MM.1S (cell line): ENCODE data around the gene ZCCHC7.
"Not testable (repeated sequence)": the region's sequence is repeated elsewhere in the genome, so short reads cannot be mapped to it uniquely, and the experiment has no call there.

Source experiments
- DNase-seq: peaks from one replicate; pipeline ENCODE4 v3.0.0-alpha.2; 2015
- H2AFZ ChIP-seq: fragments of 300-600 bp; sonication (generic); 2 replicates; pipeline ENCODE4 v1.6.0; 2016; ENCODE audit warnings: antibody characterized with exemption, low read length
- H3F3A ChIP-seq: fragments of 300-600 bp; sonication (generic); 2 replicates; pipeline ENCODE4 v1.6.1; 2016; ENCODE audit warnings: mild to moderate bottlenecking, antibody characterized with exemption, low read length, moderate library complexity, mixed read lengths; ENCODE audit not compliant: insufficient read depth
- H3K27ac ChIP-seq: fragments of 300-600 bp; sonication (generic); 2 replicates; pipeline ENCODE4 v1.5.1; 2016; ENCODE audit warnings: mild to moderate bottlenecking, low read length
- H3K27me3 ChIP-seq: fragments of 300-600 bp; sonication (generic); replicated peaks from 2 replicates; pipeline ENCODE4 v1.6.0; 2016; ENCODE audit warnings: low read length; ENCODE audit not compliant: insufficient read depth
- H3K36me3 ChIP-seq: fragments of 300-600 bp; sonication (generic); replicated peaks from 2 replicates; pipeline ENCODE4 v1.6.1; 2016; ENCODE audit warnings: mild to moderate bottlenecking, low read length, mixed read lengths; ENCODE audit not compliant: insufficient read depth
- H3K4me1 ChIP-seq: fragments of 300-600 bp; sonication (generic); 2 replicates; pipeline ENCODE4 v1.6.1; 2016; ENCODE audit warnings: low read length, mixed read lengths
- H3K4me2 ChIP-seq: fragments of 300-600 bp; sonication (generic); 2 replicates; pipeline ENCODE4 v1.6.0; 2016; ENCODE audit warnings: low read depth, low read length
- H3K4me3 ChIP-seq: fragments of 300-600 bp; sonication (generic); 2 replicates; pipeline ENCODE4 v1.5.1; 2016; ENCODE audit warnings: low read length, mixed read lengths
- H3K79me2 ChIP-seq: fragments of 300-600 bp; sonication (generic); 2 replicates; pipeline ENCODE4 v1.6.1; 2016; ENCODE audit warnings: mixed run types, low read length, mixed read lengths
- H3K9ac ChIP-seq: fragments of 300-600 bp; sonication (generic); 2 replicates; pipeline ENCODE4 v1.6.1; 2016; ENCODE audit warnings: low read length, mixed read lengths
- H3K9me2 ChIP-seq: fragments of 300-600 bp; sonication (generic); replicated peaks from 2 replicates; pipeline ENCODE4 v1.6.1; 2016; ENCODE audit warnings: mild to moderate bottlenecking, low read length, mixed read lengths; ENCODE audit not compliant: insufficient read depth
- H3K9me3 ChIP-seq: fragments of 300-600 bp; sonication (generic); replicated peaks from 2 replicates; pipeline ENCODE4 v1.6.1; 2016; ENCODE audit warnings: mild to moderate bottlenecking, low read length, mixed read lengths; ENCODE audit not compliant: insufficient read depth
- H4K20me1 ChIP-seq: fragments of 300-600 bp; sonication (generic); 2 replicates; pipeline ENCODE4 v1.6.1; 2016; ENCODE audit warnings: mild to moderate bottlenecking, low read length, moderate library complexity, mixed read lengths; ENCODE audit not compliant: insufficient read depth
- EZH2 ChIP-seq: fragments of 300-600 bp; sonication (generic); optimal IDR thresholded peaks from 2 replicates; pipeline ENCODE3; 2017; ENCODE audit warnings: low read depth, mild to moderate bottlenecking, antibody characterized with exemption, low read length, mixed read lengths
- EZH2phosphoT487 ChIP-seq: fragments of 300-600 bp; sonication (generic); IDR thresholded peaks from 2 replicates; pipeline ENCODE4 v1.6.1; 2018; ENCODE audit warnings: antibody characterized with exemption, low read length
- TF ChIP-seq, protein P1 (sequence below): fragments of 300-600 bp; sonication (generic); IDR thresholded peaks from 2 replicates; pipeline ENCODE4 v1.5.1; 2016; ENCODE audit warnings: antibody characterized with exemption, low read length, mixed read lengths

Gene ZCCHC7

DNA sequence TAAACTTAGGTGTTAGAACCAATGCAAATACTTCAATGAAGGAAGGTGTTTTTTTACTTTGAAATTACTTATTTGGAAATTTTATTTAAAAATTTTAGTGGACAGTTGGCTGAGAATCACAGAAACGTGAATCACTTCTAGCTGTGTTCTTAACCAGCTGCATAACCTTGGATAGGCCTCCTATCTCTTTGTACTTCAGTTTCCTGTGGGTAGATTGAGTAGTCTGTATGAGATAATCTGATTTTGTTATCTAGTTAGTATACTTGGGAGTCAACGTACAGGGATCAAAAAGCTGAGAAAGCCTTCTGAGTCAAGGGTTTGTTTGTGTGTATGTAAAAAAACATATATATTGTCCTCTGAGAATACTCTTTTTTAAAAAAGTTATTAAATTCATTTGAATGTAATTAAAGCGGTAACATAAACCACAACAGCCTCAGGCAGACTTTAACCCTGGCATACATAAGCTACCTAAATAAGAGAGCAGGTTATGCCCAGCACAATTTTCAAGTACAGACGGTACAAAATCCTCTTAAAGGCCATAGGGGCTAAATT, 38.1 kb upstream of the ZCCHC7 start:
- no peaks in the 10 kb centered on the region for H3K27me3 ChIP-seq
- no peaks in the 10 kb centered on the region for H3K9me3 ChIP-seq
- peaks cover 9% of the 10 kb centered on the region; the same call in 1 of the 2 replicates for H3K4me1 ChIP-seq
- TF ChIP-seq, protein P1, sequence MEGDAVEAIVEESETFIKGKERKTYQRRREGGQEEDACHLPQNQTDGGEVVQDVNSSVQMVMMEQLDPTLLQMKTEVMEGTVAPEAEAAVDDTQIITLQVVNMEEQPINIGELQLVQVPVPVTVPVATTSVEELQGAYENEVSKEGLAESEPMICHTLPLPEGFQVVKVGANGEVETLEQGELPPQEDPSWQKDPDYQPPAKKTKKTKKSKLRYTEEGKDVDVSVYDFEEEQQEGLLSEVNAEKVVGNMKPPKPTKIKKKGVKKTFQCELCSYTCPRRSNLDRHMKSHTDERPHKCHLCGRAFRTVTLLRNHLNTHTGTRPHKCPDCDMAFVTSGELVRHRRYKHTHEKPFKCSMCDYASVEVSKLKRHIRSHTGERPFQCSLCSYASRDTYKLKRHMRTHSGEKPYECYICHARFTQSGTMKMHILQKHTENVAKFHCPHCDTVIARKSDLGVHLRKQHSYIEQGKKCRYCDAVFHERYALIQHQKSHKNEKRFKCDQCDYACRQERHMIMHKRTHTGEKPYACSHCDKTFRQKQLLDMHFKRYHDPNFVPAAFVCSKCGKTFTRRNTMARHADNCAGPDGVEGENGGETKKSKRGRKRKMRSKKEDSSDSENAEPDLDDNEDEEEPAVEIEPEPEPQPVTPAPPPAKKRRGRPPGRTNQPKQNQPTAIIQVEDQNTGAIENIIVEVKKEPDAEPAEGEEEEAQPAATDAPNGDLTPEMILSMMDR = no peak
- TF ChIP-seq EZH2phosphoT487 (no peak), EZH2 (no peak)
- peaks cover 3% of the 10 kb centered on the region; the same call in 1 of the 2 replicates for H4K20me1 ChIP-seq
- H3K36me3 ChIP-seq = no peaks in the 10 kb centered on the region
- no peak overlapping the region for H3K27ac ChIP-seq
- H3K4me2 ChIP-seq = no peak overlapping the region
- peaks cover 50% of the 10 kb centered on the region for H3K79me2 ChIP-seq
- H3K9me2 ChIP-seq = no peaks in the 10 kb centered on the region
- no peak overlapping the region for H2AFZ ChIP-seq
- H3K4me3 ChIP-seq = no peak overlapping the region
- H3K9ac ChIP-seq = no peak overlapping the region
- DNase-seq = no peak
- no peaks in the 10 kb centered on the region for H3F3A ChIP-seq

DNA sequence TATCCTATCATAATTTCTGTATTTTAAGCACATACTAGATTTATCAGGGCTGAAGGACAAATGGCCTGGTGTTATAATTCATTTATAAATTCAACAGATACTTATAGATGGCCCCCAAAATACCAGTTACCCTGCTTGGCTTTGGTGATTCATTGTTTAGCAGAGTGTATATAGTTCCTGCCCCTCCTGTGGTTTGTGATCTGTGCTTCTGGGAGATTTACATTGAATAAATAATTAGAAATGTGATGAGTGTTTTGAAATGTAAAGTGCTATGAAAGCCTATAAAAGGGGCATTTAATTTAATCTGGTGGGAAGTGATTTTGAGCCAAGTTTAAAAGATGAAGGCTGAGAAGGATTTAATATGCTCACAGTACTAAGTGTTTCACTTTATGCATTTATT, 36.7 kb upstream of the ZCCHC7 start:
- peaks cover 9% of the 10 kb centered on the region; the same call in 1 of the 2 replicates for H3K4me1 ChIP-seq

DNA sequence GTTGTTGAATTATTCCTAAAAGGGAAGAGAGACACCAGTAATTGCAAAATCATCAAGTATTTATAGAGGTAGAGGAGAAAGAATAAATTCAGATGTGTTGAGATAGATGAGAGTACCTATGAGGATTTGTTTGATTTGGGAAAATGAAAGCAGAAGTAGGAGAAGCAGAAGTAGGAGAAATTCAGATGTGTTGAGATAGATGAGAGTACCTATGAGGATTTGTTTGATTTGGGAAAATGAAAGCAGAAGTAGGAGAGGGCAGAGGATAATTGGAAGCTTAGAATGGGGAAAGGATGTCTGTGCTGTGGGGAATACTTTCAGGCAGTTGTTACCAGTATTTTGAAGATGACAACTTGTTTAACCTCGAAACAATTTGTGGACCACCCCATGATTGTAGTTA, 35.1 kb upstream of the ZCCHC7 start:
- no peaks in the 10 kb centered on the region for H3K27me3 ChIP-seq
- no peak for DNase-seq
- H3K79me2 ChIP-seq = peaks cover 47% of the 10 kb centered on the region
- H3K36me3 ChIP-seq = no peaks in the 10 kb centered on the region
- H3K9me2 ChIP-seq = no peaks in the 10 kb centered on the region
- H3K9me3 ChIP-seq = no peaks in the 10 kb centered on the region
- no peak overlapping the region for H2AFZ ChIP-seq
- H3K27ac ChIP-seq = no peak overlapping the region
- TF ChIP-seq EZH2 (no peak), EZH2phosphoT487 (no peak)
- no peak overlapping the region for H3K9ac ChIP-seq
- peaks cover 3% of the 10 kb centered on the region; the same call in 1 of the 2 replicates for H3K4me1 ChIP-seq
- H3K4me2 ChIP-seq = no peak overlapping the region
- peaks cover 3% of the 10 kb centered on the region; the same call in 1 of the 2 replicates for H4K20me1 ChIP-seq
- H3K4me3 ChIP-seq = no peak overlapping the region
- no peaks in the 10 kb centered on the region for H3F3A ChIP-seq

More for the DNA sequence above, 36.7 kb upstream of the ZCCHC7 start:
- no peak for DNase-seq
- no peaks in the 10 kb centered on the region for H3K27me3 ChIP-seq
- no peak overlapping the region for H3K9ac ChIP-seq
- no peak overlapping the region for H3K4me3 ChIP-seq
- H3K79me2 ChIP-seq = peaks cover 50% of the 10 kb centered on the region
- peaks cover 3% of the 10 kb centered on the region; the same call in 1 of the 2 replicates for H4K20me1 ChIP-seq
- no peak overlapping the region for H3K4me2 ChIP-seq
- H2AFZ ChIP-seq = no peak overlapping the region
- no peaks in the 10 kb centered on the region for H3K9me3 ChIP-seq
- H3F3A ChIP-seq = no peaks in the 10 kb centered on the region
- H3K27ac ChIP-seq = no peak overlapping the region
- H3K36me3 ChIP-seq = no peaks in the 10 kb centered on the region
- TF ChIP-seq, protein P1 = no peak
- no peak for TF ChIP-seq EZH2phosphoT487
- no peak for TF ChIP-seq EZH2
- no peaks in the 10 kb centered on the region for H3K9me2 ChIP-seq

DNA sequence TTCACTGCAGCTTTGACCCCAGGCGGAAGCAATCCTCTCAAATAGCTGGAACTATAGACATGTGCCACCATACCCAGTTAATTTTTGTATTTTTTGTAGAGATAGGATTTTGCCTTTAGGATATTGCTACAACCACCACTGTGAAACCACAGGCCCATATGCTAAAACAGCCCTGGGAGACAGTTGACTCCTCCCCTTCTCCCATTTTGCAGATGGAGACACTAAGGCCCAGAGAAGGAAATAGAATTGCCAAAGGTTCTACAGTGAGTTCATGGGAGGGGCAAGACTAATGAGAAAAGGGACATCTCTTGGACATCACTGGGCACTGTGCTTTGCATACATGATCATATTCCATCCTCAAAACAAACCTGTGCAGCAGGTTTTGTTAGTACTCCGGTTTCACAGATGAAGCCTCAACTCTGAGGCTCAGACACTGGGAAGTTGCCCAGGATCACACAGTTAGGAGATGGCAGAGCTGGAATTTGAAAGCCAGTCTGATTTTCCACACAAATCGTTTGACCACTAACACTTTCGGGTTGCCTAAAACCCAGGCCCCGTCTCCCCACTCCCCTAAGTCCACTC, 27.6 kb upstream of the ZCCHC7 start:
- not testable (repeated sequence) for H2AFZ ChIP-seq, H3K9me2 ChIP-seq, H3K9me3 ChIP-seq, H3K27ac ChIP-seq, H3K4me1 ChIP-seq, H3K27me3 ChIP-seq, H3K9ac ChIP-seq, DNase-seq, H3K79me2 ChIP-seq, H3K4me3 ChIP-seq, H3F3A ChIP-seq, H3K4me2 ChIP-seq, H3K36me3 ChIP-seq, H4K20me1 ChIP-seq
